Progenitor cell of endocrine pancreas (in vitro differentiated cells): ENCODE results near the gene SPSB1. TPM values are rescaled to one million over a fixed set of nuclear protein-coding genes. Genes with fewer than 3 reads are reported as not detected.
"Not testable (repeated sequence)": the region's sequence is repeated elsewhere in the genome, so short reads cannot be mapped to it uniquely, and the experiment has no call there.

Experiments used
- DNase-seq: peaks from one replicate; pipeline ENCODE4 v3.0.0; 2021; ENCODE audit warnings: low spot score; ENCODE audit not compliant: unreplicated experiment
- H3K27ac Mint-ChIP-seq: 2 replicates; pipeline ENCODE4 v1.8.0; 2021; ENCODE audit warnings: mild to moderate bottlenecking, moderate library complexity, mixed read lengths
- H3K27me3 Mint-ChIP-seq: 2 replicates; pipeline ENCODE4 v1.8.0; 2021; ENCODE audit warnings: mixed read lengths
- H3K36me3 Mint-ChIP-seq: 2 replicates; pipeline ENCODE4 v1.8.0; 2022; ENCODE audit warnings: mixed read lengths; ENCODE audit not compliant: insufficient read depth
- H3K4me1 Mint-ChIP-seq: 2 replicates; pipeline ENCODE4 v1.8.0; 2021; ENCODE audit warnings: low read depth, mixed read lengths
- H3K4me3 Mint-ChIP-seq: 2 replicates; pipeline ENCODE4 v1.8.0; 2021; ENCODE audit warnings: low read depth, mild to moderate bottlenecking, moderate library complexity, mixed read lengths
- H3K9me3 Mint-ChIP-seq: 2 replicates; pipeline ENCODE4 v1.8.0; 2021; ENCODE audit warnings: low read depth, mixed read lengths
- CTCF ChIP-seq: fragments of 200-600 bp; sonication (generic); IDR thresholded peaks from one replicate; pipeline ENCODE4 v1.5.0; 2021; ENCODE audit warnings: antibody characterized with exemption, mild to moderate bottlenecking; ENCODE audit not compliant: unreplicated experiment
- total RNA-seq: library from RNA; stranded (reverse); gene quantifications from 2 replicates; pipeline ENCODE4 v1.2.1, GENCODE V29; 2021

The SPSB1 gene
- total RNA-seq, 1 donor from 2014 or later = 6.6 TPM

- H3K4me3 Mint-ChIP-seq = no peak overlapping the region
- no peak overlapping the region for H3K27ac Mint-ChIP-seq
- H3K27me3 Mint-ChIP-seq = peaks cover 13% of the 10 kb centered on the region
- no peaks in the 10 kb centered on the region for H3K9me3 Mint-ChIP-seq
- H3K4me1 Mint-ChIP-seq = no peaks in the 10 kb centered on the region
- no peaks in the 10 kb centered on the region for H3K36me3 Mint-ChIP-seq
- DNase-seq = no peak
- no peak for TF ChIP-seq CTCF
Observed at GRCh38 chr1:9382643-9383491, 90.2 kb downstream of the SPSB1 start.

GRCh38 chr1:9384128-9384527 is 91.4 kb downstream of the SPSB1 start:
- no peak overlapping the region for H3K4me3 Mint-ChIP-seq
- no peak for TF ChIP-seq CTCF
- no peaks in the 10 kb centered on the region for H3K4me1 Mint-ChIP-seq
- no peak overlapping the region for H3K27ac Mint-ChIP-seq
- DNase-seq = no peak
- no peaks in the 10 kb centered on the region for H3K36me3 Mint-ChIP-seq
- no peaks in the 10 kb centered on the region for H3K9me3 Mint-ChIP-seq
- H3K27me3 Mint-ChIP-seq = peaks cover 13% of the 10 kb centered on the region

- peaks cover 2% of the 10 kb centered on the region for H3K4me1 Mint-ChIP-seq
- no peak overlapping the region for H3K27ac Mint-ChIP-seq
- H3K9me3 Mint-ChIP-seq = peaks cover 3% of the 10 kb centered on the region
- peaks cover 15% of the 10 kb centered on the region for H3K27me3 Mint-ChIP-seq
- no peak overlapping the region for H3K4me3 Mint-ChIP-seq
- DNase-seq = no peak
- no peaks in the 10 kb centered on the region for H3K36me3 Mint-ChIP-seq
- TF ChIP-seq CTCF = no peak
Observed at GRCh38 chr1:9384751-9385245, 92.1 kb downstream of the SPSB1 start.

- not testable (repeated sequence) for H3K4me3 Mint-ChIP-seq, H3K36me3 Mint-ChIP-seq
- peaks cover 16% of the 10 kb centered on the region for H3K27me3 Mint-ChIP-seq
Observed at GRCh38 chr1:9385392-9385791, 92.7 kb downstream of the SPSB1 start.

GRCh38 chr1:9385801-9386573 is 93.3 kb downstream of the SPSB1 start:
- TF ChIP-seq CTCF = no peak
- H3K27ac Mint-ChIP-seq = no peak overlapping the region

More at GRCh38 chr1:9385392-9385791, 92.7 kb downstream of the SPSB1 start:
- DNase-seq, H3K27ac Mint-ChIP-seq, H3K9me3 Mint-ChIP-seq, H3K4me1 Mint-ChIP-seq: not testable (repeated sequence)

More at GRCh38 chr1:9385801-9386573, 93.3 kb downstream of the SPSB1 start:
- H3K9me3 Mint-ChIP-seq = peaks cover 3% of the 10 kb centered on the region
- H3K27me3 Mint-ChIP-seq = peaks cover 16% of the 10 kb centered on the region
- no peak for DNase-seq
- no peaks in the 10 kb centered on the region for H3K36me3 Mint-ChIP-seq
- H3K4me3 Mint-ChIP-seq = no peak overlapping the region
- peaks cover 2% of the 10 kb centered on the region for H3K4me1 Mint-ChIP-seq
